ENCODE measurements around the gene UBA5.

DNA sequence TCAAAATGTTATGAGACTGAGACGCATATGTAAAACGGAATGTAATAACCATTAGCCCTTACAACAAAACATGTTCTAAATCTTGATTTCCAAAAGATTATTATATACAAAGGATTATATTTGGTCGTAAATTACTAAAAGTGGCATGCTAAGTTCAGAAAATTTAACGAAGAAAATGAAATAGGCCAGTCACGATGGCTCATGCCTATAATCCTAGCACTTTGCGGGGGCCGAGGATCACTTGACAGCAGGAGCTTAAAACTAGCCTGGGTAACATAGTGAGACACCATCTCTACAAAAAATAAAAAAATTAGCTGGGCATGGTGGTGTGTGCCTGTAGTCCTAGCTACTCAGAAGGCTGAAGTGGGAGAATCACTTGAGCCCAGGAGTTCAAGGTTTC, 29.5 kb upstream of the UBA5 start:
- TF ChIP-seq, protein P1, sequence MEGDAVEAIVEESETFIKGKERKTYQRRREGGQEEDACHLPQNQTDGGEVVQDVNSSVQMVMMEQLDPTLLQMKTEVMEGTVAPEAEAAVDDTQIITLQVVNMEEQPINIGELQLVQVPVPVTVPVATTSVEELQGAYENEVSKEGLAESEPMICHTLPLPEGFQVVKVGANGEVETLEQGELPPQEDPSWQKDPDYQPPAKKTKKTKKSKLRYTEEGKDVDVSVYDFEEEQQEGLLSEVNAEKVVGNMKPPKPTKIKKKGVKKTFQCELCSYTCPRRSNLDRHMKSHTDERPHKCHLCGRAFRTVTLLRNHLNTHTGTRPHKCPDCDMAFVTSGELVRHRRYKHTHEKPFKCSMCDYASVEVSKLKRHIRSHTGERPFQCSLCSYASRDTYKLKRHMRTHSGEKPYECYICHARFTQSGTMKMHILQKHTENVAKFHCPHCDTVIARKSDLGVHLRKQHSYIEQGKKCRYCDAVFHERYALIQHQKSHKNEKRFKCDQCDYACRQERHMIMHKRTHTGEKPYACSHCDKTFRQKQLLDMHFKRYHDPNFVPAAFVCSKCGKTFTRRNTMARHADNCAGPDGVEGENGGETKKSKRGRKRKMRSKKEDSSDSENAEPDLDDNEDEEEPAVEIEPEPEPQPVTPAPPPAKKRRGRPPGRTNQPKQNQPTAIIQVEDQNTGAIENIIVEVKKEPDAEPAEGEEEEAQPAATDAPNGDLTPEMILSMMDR (IDR thresholded peaks at IDR 0.05) = no peak
- no peak for TF ChIP-seq EZH2 (IDR thresholded peaks at IDR 0.05)
